ENCODE measurements around the gene HSF4. TPM values are rescaled to one million over a fixed set of nuclear protein-coding genes. Genes with fewer than 3 reads are reported as not detected.

The HSF4 gene
- total RNA-seq, 1 donor from 2014 or later = 54.3 TPM

DNA sequence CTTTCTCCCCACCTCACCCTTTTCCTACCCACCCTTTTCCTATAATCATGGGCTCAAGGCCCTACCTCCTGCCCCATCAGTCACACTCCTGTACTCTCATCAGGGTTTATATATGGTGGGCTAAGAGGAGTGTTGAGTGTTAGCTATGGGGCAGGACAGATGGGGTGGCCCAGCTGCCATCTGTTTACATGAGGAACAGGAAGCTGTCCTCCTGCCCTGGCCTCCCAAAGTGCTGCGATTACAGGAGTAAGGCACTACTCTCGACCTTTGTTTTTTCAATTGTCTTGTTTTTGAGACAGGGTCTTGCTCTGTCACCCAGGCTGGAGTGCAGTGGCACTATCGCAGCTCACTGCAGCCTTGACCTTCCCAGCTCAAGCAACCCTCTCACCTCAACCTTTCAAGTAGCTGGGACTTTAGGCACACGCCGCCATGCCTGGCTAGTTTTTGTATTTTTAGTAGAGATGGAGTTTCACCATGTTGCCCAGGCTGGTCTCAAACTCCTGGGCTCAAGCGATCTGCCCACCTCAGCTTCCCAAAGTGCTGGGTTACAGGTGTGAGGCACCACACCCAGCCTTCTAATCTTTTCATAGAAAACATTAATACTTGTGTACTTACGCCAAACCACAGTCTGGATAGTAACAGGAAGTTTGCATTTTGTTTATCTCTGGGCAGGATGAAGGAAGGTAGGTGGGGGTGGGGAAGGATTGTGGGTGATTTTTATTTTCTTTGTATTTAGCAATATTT lies 6.5 kb upstream of the HSF4 start:
- Histone ChIP-seq H3K27ac (no peak overlapping the region), H3K27me3 (no peaks in the 10 kb centered on the region), H3K4me1 (peaks cover 57% of the 10 kb centered on the region), H3K4me3 (no peak overlapping the region), H3K36me3 (no peaks in the 10 kb centered on the region), H3K9me3 (no peaks in the 10 kb centered on the region)
- DNase-seq (ENCODE audit: extremely low spot score in 2 of 2) = no peak
- TF ChIP-seq POLR2A (IDR thresholded peaks at IDR 0.05) (no peak), POLR2AphosphoS5 (IDR thresholded peaks at IDR 0.05; ENCODE audit: insufficient read depth in 1 of 2, low read depth in 1 of 2) (no peak)
- TF ChIP-seq, protein P1, sequence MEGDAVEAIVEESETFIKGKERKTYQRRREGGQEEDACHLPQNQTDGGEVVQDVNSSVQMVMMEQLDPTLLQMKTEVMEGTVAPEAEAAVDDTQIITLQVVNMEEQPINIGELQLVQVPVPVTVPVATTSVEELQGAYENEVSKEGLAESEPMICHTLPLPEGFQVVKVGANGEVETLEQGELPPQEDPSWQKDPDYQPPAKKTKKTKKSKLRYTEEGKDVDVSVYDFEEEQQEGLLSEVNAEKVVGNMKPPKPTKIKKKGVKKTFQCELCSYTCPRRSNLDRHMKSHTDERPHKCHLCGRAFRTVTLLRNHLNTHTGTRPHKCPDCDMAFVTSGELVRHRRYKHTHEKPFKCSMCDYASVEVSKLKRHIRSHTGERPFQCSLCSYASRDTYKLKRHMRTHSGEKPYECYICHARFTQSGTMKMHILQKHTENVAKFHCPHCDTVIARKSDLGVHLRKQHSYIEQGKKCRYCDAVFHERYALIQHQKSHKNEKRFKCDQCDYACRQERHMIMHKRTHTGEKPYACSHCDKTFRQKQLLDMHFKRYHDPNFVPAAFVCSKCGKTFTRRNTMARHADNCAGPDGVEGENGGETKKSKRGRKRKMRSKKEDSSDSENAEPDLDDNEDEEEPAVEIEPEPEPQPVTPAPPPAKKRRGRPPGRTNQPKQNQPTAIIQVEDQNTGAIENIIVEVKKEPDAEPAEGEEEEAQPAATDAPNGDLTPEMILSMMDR (IDR thresholded peaks at IDR 0.05) = no peak
- intact Hi-C loops (cut with DNase I) = no loop called here

DNA sequence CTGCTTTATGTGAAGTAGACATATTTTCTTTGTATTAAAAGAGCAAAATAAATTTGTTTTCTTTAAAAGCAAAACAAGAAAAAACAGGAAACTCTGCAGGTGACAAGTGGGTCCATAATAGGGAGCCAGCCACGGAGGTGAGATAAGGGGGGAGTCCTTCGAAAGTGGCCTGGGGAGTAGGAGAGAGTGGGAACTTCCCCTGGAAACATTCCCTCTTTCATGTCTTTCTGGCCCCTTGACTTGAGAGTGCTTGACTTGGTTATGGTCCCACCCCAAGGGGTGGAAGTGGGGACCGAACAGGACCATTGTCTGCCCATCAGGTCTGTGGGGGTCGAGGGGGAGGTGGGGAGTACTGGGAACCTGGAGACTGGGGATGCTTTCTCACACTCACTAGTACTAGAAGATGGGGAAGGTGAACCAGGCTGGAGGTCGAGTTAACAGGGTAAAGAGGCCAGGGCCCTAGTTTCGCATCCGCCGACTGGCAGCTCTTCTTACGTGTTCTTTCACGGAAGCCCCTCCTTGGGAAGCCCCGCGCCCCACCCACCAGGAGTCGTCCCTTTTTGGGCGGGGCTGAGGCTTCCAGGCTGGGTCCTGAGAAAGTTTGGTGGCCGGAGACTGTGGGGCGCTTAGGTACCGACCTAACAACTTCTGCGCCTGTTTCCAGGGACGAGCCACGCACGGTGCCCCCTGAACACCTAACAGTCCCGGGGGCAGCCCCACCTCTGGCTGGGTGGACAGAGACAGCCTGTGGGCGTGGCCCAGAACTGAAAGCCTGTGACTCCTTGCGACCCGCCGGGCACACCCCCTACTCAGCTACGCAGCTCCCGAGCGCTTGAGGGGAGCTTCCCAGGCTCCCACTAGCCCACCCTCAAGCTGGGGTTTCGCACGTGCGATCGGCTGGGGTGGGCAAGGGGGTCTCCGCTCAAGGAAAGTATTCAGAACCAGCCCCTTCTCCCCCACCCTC lies 5.6 kb upstream of the HSF4 start:
- intact Hi-C loops (cut with DNase I) = no loop called here

DNA sequence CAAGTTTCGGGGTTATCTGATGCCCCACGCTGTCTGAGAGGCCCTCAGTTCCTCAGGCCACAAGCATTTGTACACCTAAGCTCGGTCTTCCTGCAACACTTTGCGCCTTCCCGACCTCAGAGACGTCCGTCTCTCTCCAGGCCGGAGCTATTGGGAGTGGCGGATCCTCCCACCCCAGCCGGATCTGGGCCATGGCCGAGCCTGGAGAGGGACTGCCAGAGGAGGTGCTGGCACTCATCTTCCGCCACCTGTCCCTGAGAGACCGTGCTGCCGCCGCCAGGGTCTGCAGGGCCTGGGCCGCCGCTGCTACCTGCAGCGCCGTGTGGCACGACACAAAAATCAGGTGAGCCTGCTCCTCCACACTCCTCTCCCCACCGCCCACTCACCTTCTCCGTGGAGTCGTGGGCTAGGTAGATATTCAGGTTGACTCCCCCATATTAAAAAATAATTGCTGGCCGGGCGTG lies 2.9 kb upstream of the HSF4 start:
- Histone ChIP-seq H3K36me3 (no peaks in the 10 kb centered on the region), H3K27ac (no peak overlapping the region), H3K27me3 (no peaks in the 10 kb centered on the region), H3K9me3 (no peaks in the 10 kb centered on the region), H3K4me1 (peaks cover 63% of the 10 kb centered on the region), H3K4me3 (peak overlapping the region in 1 of 2 donors; percentile 98)
- TF ChIP-seq, protein P1 (IDR thresholded peaks at IDR 0.05) = no peak
- TF ChIP-seq POLR2AphosphoS5 (IDR thresholded peaks at IDR 0.05; ENCODE audit: insufficient read depth in 1 of 2, low read depth in 1 of 2) = no peak
- no peak for TF ChIP-seq POLR2A (IDR thresholded peaks at IDR 0.05)
- no peak for DNase-seq (ENCODE audit: extremely low spot score in 2 of 2)
- intact Hi-C loops (cut with DNase I) = no loop called here

More for the DNA sequence above, 5.6 kb upstream of the HSF4 start:
- TF ChIP-seq POLR2A (IDR thresholded peaks at IDR 0.05) = no peak
- TF ChIP-seq, protein P1 (IDR thresholded peaks at IDR 0.05) = no peak
- no peak for TF ChIP-seq POLR2AphosphoS5 (IDR thresholded peaks at IDR 0.05; ENCODE audit: insufficient read depth in 1 of 2, low read depth in 1 of 2)
- H3K36me3 ChIP-seq = no peaks in the 10 kb centered on the region
- DNase-seq (ENCODE audit: extremely low spot score in 2 of 2) = no peak
- no peaks in the 10 kb centered on the region for H3K9me3 ChIP-seq
- H3K27me3 ChIP-seq = no peaks in the 10 kb centered on the region
- H3K4me1 ChIP-seq = peaks cover 65% of the 10 kb centered on the region
- peak overlapping the region; percentile 72 for H3K27ac ChIP-seq
- H3K4me3 ChIP-seq = peak overlapping the region; percentile 66 to 98

DNA sequence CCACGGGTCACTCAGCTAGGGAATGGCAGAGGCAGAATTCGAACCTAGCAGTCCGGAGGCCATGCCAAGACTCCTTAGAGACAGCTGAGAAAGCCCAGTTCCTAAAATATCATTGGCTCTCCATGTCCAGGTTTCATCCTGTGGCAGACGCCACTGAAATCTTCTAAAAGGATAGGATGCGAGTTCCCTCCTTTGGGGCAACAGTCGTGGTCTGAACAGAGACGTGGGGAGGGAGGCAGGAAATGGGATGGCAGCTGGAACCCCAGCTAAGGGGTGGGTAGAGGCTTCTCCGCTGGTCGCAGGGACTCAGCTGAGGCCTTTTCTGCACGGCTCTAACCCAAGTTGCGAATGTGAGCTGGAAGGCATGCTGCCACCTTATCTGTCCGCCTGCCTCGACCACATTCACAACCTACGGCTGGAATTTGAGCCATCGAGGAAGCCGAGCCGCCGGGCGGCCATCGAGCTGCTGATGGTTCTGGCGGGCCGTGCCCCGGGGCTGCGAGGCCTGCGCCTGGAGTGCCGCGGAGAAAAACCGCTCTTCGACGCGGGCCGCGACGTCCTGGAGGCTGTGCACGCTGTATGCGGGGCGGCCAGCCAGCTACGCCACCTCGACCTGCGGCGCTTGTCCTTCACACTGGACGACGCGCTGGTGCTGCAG lies 1.9 kb upstream of the HSF4 start:
- intact Hi-C loops (cut with DNase I) = no loop called here
- H3K9me3 ChIP-seq = no peaks in the 10 kb centered on the region
- H3K27ac ChIP-seq = peak overlapping the region; percentile 76
- TF ChIP-seq, protein P1 (IDR thresholded peaks at IDR 0.05) = no peak
- TF ChIP-seq POLR2AphosphoS5 (IDR thresholded peaks at IDR 0.05; ENCODE audit: insufficient read depth in 1 of 2, low read depth in 1 of 2) (no peak), POLR2A (IDR thresholded peaks at IDR 0.05) (no peak)
- no peak for DNase-seq (ENCODE audit: extremely low spot score in 2 of 2)
- H3K4me1 ChIP-seq = peaks cover 63% of the 10 kb centered on the region
- H3K4me3 ChIP-seq = peak overlapping the region; percentile 44 to 45
- H3K36me3 ChIP-seq = no peaks in the 10 kb centered on the region
- H3K27me3 ChIP-seq = no peaks in the 10 kb centered on the region
